Activated CD8-positive, alpha-beta memory T cell treated with anti-CD3 and anti-CD28 coated beads, Interleukin-2, amount 50 U/mL, for 24 hours (primary cell): Measurements from ENCODE around the gene COA8.

Experiments
- DNase-seq: peaks from one replicate; pipeline ENCODE4 v3.0.0-alpha.2; 2020; ENCODE audit errors: extremely low read depth

The COA8 gene, protein sequence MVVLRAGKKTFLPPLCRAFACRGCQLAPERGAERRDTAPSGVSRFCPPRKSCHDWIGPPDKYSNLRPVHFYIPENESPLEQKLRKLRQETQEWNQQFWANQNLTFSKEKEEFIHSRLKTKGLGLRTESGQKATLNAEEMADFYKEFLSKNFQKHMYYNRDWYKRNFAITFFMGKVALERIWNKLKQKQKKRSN

DNA sequence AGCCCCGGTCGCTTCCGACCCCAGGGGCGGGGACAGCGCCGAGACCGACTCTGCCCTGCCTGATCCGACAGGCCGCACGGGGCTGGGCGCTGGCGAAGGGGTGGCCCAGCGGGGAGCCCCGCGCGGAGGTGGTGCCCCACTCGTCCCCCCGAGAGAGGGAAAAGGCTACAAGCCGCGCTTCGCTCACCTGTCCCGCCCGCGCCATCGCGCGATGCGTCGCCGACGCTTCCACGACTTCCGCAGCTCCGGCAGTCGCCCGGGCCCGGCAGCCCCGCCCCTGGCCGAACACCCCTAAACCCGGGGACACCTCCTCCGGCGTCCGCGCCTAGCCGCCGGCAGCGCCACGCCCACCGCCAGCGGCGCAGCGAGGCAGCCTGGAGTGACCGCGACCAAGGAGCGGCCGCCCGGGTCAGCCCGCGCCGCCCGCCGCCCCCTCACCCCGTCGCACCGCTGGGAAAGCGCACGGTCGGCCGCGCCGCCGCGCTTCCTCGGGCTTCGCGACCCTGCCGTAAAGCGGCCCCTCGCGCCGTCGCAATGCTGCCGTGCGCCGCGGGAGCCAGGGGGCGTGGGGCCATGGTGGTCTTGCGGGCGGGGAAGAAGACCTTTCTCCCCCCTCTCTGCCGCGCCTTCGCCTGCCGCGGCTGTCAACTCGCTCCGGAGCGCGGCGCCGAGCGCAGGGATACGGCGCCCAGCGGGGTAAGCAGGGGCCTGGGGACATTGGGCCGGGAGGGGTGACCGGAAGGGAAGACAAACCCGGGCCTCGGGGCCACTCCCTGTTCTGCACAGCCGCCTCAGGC, at the start of gene COA8, which contains the start of gene BAG5:
TSS of gene COA8 (plus strand) at position 532 of the 797 bp plus-strand sequence. CDS start at position 574, 42 bp downstream.
TSS of gene BAG5 (minus strand) at position 229 of the 797 bp plus-strand sequence. CDS start 1,493 bp downstream, outside the sequence.
- peak; percentile 51 for DNase-seq

DNA sequence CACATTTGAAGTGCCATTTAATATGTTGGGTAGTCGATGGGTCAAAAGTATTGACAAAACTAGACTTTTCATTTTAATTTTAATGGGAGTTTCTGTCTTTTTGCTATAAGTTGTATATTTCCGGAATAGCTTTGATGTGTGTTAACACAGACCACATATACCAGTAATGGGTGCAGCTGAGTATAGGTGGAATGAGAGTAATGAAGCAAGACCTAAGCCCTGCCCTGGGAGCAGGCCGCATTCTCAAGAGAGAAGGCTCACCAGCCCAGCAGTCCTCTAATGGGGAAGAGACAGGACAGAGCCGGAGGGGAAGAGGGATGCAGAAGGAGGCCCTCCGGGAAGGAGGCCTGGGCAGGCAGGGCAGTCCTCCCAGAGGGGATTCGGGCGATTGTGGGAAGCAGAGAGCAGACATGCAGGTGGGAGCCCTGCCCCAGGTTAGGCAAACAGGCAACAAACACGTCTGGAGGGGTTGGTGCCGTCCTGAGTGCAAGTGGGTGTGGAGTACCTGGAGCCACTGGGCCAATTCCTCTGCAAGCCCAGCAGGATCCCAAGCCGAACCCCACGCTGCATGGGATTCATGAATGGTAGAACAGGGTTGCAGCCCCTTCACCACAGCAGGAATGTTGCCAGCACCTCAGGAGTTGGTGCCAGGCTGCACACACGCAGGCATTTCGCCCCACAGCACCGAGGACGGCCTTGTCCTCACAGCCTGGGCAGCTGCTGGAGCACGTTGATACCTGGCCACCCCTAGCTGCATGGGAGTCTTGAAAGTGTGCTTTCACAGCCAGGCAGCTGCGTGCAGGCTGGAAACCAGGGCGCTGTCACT, 48.0 kb upstream of the COA8 start:
- DNase-seq, result no peak

DNA sequence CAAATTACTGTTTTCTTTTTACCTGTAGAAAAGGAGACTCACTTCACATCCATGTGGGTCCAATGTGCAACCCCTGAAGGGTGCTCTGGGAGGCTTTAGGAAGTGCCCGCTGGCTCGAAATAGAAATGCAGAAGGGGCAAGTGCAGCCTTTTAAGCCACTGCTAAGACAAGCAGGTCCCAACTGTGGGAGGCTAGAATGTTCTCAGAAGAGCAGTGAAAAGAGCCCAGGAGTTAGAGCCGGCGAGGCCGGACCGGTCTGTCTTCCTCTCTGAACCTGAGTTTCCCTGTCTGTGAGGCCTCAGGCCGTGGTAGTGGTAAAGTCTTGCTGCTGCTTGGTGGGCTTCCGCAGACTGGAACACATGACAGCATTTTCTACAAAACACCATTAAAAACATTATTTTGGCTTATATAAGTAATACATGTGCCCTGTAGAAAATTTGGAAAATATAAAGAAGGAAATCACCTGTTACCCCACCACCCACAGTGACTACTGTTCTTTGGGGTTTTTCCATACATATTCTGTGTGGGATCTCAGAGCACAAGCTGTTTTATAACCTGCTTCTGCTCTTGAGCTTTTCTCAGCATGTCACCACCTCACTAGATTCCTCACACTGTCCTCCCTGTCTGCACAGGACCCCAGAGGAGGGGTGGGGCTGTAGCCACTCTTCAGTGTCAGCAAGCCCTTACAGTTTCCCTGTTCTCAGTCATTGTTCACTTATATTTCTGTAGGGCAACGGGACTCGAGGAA, 46.2 kb upstream of the COA8 start:
- no peak for DNase-seq

DNA sequence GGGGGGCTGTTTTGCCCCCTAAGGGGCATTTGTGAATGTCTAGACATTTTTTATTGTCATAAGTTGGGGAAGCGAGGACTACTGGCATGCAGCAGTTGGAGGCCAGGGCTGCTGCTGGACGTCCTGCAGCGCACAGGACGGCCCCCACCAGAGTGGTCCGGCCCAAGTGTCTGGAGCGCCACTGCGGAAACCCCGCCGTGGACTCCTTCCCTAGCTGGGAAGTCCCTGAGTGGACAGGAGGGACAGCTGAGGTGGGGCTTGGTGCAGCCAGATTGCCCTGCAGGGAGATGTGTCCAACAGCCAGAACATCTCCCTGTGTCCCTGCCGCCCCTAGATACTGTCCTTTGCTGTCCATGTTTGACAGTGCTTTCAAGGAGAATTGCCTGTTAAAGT, 45.6 kb upstream of the COA8 start:
- no peak for DNase-seq

DNA sequence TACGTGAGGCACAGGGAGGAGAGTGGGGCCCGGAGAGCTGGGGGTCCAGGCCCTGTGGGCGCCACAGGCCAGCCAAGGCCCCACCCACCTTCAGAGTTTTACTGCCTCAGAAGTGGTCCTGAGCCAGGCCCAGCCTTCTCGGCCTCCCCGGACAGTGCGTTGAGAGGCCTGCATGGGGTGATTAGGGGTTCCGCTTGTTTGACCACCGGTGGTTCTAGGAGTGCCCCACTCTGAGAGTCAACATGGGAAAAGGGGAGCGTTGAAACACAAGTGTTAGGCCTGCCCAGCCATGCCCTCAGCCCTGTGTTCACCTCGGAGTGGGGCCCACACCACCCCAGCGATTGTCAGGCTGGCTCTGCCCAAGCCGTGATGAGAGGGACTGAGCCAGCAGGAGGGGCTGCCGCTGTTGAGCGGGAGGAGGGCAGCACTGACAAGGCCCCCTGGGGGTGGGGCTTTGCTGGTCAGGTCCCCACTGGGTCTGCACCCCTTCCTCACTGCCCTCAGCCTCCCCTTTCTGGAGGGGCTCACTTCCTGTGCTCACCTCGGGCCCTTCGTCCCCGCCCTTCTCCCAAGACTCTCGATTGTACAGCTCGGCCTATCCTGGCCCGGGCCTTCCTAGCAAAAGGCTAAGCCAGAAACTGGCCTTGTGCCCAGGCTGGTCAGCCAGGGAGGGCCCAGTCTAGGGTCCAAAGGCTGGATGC, 44.9 kb upstream of the COA8 start:
- no peak for DNase-seq

DNA sequence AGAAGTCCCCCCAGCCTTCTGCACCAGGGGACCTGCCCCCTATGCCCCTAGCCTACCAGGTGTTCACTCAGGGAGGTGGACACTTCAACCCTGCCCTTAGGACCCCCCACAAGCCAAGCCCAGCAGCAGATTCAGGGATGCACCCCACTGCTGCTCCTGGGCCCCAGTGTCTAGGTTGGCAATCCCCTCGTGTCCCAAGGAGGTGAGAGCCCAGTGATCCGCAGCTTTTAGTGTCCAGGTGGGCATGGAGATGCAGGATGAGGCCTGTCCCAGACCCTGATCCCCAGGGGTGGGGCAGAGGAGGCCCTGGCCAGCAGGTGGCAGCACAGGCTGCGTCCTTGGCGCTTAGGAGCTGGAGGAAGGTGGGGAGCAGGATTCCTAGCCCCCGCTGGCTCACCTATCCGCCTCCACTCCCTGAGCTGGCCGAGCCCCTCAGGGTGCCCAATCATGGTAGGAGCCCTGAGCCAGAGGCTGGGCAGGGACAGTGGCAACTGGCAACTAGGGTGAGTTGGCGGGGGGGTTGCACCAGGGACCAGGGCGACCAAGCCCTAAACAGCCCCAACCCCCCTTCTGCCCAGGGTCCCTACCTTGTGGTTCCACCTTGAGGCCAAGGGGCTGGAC, 44.2 kb upstream of the COA8 start:
- no peak for DNase-seq

DNA sequence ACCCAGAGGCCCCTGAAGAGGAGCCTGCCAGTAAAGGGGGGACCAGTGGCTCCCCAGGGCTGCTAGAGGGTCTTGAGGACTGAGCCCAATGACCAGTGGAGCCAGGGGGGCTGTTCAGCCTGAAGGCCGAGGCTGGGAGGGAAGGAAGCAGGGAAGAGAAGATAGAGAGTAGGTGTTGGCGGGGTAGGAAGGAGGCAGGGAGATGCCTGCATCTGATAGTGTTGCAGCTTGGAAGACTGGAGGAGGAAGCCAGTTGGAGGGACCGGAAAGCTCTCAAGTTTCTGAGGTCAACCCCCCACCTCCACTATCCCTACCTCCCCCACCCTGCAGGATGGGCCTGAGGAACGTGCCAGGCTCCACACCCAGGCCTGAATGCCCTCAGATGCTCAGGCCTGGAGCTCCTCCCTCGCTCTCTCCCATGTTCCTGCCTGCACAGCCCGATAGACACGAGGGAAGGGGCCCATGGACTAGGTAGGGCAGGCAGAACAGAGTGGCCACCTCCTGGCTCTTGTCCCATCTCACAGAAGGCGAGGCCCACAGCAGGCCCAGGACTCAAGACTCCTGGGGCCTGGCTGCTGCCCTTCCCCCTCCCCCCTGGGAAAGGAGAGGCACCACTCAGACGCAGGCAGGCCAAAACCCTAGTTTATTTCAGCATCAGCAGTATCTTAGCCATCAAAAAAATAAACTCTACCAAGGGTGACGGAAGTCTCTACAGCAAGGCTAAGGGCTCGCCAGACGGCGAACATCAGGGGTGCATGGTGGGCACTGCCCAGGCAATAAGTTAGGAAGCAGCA, 43.5 kb upstream of the COA8 start:
- DNase-seq, result no peak

DNA sequence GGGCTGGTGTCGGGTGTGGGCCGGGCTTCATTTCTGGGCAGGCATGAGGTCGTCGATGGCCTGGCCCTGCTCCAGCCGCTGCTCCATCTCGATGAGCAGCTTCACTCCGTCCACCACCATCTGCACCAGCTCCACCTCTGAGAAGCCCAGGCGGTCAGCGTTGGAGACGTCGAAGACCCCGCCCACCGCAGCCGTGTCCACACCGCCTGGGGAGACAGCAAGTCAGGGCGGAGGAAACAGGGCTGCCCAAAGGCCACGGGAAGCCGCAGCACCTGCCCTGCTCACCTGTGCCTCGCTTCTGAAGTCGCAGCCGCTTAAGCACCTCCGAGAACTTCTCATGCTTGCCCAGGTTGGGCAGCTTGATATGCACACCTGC, 42.9 kb upstream of the COA8 start:
- DNase-seq, result no peak

DNA sequence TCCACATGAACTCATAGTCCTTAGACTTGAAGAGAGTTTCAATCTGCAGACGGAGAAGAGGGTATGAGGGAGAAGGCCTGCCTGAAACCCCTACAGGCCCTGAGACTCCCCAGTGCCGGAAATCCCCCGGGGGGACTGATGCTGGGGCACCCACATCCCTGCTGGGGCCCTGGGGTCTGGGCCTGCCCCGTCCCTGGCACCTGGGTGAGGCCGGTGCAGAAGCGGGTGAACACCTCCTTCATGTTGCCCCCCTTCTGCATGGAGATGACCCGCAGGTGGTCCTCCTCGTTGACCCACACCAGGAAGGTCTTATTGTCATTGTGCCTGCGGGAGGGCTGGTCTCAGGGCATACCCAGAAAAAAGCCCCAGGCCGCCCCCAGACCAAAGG, 42.5 kb upstream of the COA8 start:
- no peak for DNase-seq

DNA sequence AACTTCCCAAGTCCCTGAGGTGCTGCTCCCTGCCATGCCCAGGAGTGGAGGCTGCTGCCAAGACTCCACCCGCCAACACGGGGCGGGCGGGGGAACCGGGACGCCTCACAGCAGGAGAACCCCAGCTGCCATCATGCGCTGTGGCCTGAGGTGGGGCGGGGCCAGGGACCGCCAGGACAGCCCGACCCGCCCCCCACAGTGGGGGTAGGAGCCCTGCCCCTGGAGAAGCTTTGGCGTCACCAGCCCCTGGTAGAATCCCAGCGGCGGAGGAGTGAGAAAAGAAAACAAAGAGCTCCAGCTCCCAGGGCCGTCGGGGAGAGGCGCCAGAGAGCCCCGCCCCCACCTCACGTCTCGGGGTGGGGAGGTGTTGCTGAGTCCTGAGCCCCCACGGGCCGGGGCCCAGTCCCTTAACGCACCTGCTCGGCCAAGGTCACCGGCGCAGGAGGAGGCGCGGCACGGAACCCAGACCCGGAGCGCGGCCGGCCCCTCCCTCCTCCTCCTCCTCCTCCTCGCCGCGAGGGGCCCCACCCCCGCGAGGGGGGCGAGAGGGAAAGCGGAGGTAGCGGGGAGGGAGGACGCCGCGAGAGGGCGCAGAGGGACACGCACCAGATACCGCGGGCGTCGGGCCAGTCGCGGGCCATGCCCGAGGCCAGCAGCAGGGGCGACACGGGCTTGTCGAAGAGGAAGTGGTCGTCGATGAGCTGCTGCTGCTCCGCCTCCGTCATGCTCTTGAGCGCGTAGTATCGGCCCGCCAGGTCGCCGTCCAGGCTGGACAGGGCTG, 41.9 kb upstream of the COA8 start:
- no peak for DNase-seq

DNA sequence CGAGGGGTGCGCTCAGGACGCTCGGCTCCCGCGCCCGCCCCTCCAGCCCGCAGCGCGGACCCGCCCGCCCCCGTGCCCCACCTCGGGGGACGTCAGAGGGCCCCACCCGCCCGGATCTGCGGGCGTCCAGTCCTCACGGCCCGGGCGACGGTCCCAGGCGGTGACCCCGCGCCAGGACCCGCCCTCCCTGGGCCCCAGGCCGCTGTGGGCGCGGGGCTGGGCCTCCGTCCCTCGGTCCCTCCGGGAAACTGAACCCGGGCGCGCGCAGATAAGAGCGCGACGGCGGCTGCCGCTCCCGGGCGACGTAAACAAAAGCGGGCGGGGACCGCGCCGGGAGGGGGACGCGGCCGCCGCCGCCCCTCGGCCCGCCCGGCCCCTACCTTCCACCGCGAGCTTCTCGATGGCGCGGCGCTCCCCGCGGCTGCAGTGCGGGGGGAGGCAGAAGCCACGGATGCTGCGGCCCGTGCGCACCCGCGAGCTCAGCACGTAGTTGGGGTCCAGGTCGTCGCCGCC, 41.3 kb upstream of the COA8 start:
- DNase-seq, result no peak

DNA sequence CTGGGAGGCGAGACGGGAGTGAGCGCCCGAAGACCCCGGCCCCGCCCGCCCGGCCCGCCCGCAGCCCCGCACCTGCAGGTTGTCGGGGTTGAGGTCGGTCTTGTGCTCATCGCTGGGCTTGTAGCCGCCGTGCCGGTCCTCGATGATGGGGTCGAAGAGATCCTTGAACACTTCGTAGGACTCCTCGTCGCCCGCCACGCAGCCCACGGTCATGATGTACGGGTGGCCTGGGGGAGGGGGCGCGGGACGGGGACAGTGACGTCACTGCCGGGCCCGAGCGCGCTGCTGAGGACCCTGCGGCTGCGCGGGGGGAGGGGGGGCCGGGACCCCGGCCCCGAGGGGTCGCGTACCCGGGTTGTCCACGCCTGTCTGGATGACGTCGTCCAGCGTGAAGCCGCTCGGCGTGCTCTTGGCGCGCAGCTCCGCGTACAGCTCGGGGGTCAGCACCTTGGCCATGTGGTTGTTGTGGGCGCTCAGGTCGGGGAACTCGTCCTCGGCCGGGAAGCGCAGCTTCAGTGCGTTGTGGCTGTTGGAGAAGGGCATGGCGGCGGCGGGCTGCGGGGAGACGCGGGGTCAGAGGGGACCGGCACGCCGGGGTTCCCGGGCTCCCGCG, 40.7 kb upstream of the COA8 start:
- DNase-seq, result no peak

DNA sequence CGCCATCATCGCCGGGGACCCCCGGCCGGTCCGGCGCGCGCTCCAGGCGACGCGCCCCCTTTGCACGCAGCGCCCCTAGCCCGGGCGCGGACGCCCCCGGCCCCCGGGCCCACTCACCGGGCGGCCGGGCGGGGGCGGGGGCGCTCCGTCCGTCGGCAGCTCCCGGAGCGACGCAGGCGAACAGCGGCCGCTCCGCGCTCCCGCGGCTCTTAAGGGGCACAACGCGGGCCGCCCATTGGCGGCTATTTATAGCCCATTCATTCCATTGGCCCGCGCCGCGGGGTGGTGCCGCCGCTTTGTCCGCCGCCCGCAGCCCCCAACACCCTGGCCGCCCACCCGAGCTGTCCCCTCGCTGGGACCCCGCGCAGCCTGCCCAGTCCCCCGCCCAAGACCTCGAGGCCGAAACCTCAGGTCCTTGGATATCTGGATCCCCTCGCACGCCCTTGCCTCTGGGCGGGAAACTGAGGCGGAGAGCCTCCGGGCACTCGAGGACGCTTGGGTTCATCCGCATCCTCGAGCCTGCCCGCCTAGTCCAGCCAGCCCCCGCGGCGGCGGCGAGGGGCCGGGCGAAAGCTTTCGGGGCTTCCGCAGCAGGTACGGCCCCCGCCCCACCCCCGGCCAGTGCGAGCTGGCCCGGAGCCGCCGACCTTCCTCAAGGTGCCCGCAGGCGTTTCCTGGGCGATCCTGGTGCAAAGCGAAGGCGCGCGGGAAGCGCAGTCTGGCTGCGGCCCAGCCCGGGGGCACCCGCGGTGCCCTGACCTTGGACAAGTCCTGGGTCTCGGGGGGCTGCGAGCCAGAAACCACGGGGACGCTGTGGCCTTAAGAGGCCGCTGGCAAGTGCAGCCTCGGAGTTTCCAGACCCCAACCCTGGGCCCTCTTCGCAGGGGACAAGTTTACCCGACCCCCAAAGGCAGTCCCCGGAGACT, 39.8 kb upstream of the COA8 start, which contains the start of gene CKB:
TSS of gene CKB (minus strand) at position 182 of the 926 bp plus-strand sequence. CDS start 337 bp downstream, outside the sequence.
- DNase-seq, result no peak

DNA sequence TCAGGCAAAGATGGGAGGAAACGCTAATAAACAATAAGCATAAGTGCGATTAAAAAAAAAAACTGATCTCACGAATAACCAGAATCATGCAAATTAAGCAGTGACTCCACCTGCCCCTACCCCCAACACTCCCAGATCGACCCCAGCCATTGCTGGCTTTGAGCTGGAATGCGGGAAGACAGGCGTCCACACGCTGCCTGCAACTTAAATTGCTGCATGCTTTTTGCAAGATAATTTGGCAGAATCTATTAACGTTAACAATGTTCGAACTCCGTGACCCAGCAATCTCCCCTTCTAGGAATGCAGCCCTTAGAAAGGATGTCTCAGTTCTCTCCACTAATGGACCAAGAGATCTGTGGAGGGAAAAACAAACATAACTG, 39.2 kb upstream of the COA8 start:
- no peak for DNase-seq

DNA sequence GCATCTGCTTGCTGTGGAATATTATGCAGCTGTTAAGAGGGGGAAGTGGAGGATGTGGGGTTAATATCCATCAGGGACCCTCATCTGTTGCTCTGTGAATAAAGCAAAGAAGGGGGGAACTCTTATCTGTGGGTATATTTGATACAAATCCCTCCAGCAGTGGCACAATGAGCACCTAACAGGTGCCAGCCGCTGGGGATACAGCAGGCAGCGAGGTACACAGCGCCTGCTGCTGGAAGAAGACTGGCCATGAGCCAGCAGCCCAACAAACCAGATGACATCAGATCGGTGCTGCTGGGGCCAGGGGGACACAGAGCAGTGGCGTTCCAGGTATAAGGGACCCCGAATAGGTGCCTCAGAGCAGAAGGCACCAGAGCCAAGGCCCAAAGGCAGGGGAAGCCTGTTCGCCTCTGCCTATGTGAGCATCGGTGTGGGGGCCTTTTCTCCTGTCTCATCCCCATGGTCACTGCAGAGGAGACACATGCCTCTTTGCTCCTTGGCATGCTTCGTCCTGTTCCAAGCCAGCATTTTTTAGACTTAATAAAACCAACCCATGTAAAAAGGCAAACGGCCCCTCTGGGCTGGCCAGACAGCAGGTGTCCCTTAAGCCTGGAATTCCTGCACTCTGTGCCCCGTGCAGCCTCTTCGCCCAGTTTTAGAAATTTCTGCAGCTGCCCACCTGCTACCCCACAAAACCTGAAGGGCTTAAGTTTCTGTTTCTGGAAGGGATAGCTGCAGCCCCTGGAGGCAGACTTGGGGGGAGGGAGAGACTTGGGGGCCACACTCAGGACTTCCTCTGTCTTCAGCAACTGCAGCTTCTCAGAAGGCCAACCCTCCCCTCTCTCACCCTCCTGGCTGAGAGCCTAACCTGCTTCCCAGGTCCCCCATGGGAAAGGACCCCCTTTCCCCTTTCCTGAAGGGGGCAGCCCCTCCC, 38.5 kb upstream of the COA8 start:
- DNase-seq, result no peak
